GM12878 (cell line): ENCODE results near the gene M1AP. TPM values are rescaled to one million over a fixed set of nuclear protein-coding genes. Genes with fewer than 3 reads are reported as not detected.

ENCODE experiments used
- ATF3 ChIP-seq: IDR thresholded peaks from 2 replicates; pipeline ENCODE4 v1.6.1; 2011; ENCODE audit warnings: low read depth, mild to moderate bottlenecking, low read length, moderate library complexity, borderline replicate concordance; ENCODE audit errors: extremely low read depth
- CHD1 ChIP-seq: IDR thresholded peaks from 2 replicates; pipeline ENCODE4 v1.6.1; 2012; ENCODE audit warnings: low read depth, low read length, improper control_type of control experiment
- CHD2 ChIP-seq: IDR thresholded peaks from 2 replicates; pipeline ENCODE4 v1.6.1; 2011; ENCODE audit warnings: low read depth, low read length, improper control_type of control experiment, borderline replicate concordance
- CTCF ChIP-seq, 3 experiments: IDR thresholded peaks in 2 of 3; conservative IDR thresholded peaks in 1 of 3; 2 replicates each; pipeline ENCODE4 v1.5.1; 2011; ENCODE audit warnings: low read depth in 3 of 3, low read length in 3 of 3, mild to moderate bottlenecking in 3 of 3, control low read depth in 2 of 3, moderate library complexity in 2 of 3, inconsistent platforms in 1 of 3, mixed read lengths in 1 of 3; ENCODE audit not compliant: control insufficient read depth in 2 of 3, insufficient read depth in 1 of 3; ENCODE audit errors: extremely low read depth in 1 of 3
- FOS ChIP-seq: IDR thresholded peaks from 3 replicates; pipeline ENCODE4 v1.6.1; 2011; ENCODE audit warnings: borderline replicate concordance; ENCODE audit not compliant: insufficient read length; ENCODE audit errors: extremely low read depth
- GABPA ChIP-seq: IDR thresholded peaks from 2 replicates; pipeline ENCODE4 v1.6.1; 2014; ENCODE audit warnings: antibody characterized with exemption, low read depth, mild to moderate bottlenecking, inconsistent platforms
- IRF4 ChIP-seq: IDR thresholded peaks from 2 replicates; pipeline ENCODE4 v1.6.1; 2011; ENCODE audit warnings: low read depth, low read length
- JUNB ChIP-seq: IDR thresholded peaks from 2 replicates; pipeline ENCODE4 v1.6.1; 2016; ENCODE audit warnings: antibody characterized with exemption, mild to moderate bottlenecking
- JUND ChIP-seq: IDR thresholded peaks from 2 replicates; pipeline ENCODE4 v1.6.1; 2012; ENCODE audit warnings: low read depth, mild to moderate bottlenecking, low read length, improper control_type of control experiment, moderate library complexity
- MTA2 ChIP-seq: fragments of 450-650 bp; IDR thresholded peaks from 2 replicates; pipeline ENCODE4 v1.6.1; 2016; ENCODE audit warnings: low read depth, mild to moderate bottlenecking, moderate library complexity
- NR2C2 ChIP-seq: IDR thresholded peaks from 2 replicates; pipeline ENCODE4 v1.6.1; 2011; ENCODE audit warnings: borderline replicate concordance, low read depth; ENCODE audit not compliant: control insufficient read depth, insufficient read length
- POLR2AphosphoS5 ChIP-seq: IDR thresholded peaks from 2 replicates; pipeline ENCODE4 v1.6.1; 2011; ENCODE audit warnings: mild to moderate bottlenecking, low read length, inconsistent platforms
- RAD21 ChIP-seq: IDR thresholded peaks from 2 replicates; pipeline ENCODE4 v1.6.1; 2011; ENCODE audit warnings: mild to moderate bottlenecking, low read depth, low read length, moderate library complexity; ENCODE audit not compliant: insufficient read depth
- TCF7 ChIP-seq: IDR thresholded peaks from 2 replicates; pipeline ENCODE4 v1.6.1; 2014; ENCODE audit warnings: antibody characterized with exemption, borderline replicate concordance
- ZBTB4 ChIP-seq: fragments of 450-650 bp; formaldehyde crosslinking; IDR thresholded peaks from 2 replicates; pipeline ENCODE4 v1.4.0; 2022; ENCODE audit warnings: mild to moderate bottlenecking, moderate library complexity
- ZNF622 ChIP-seq: fragments of 450-650 bp; IDR thresholded peaks from 2 replicates; pipeline ENCODE4 v1.6.1; 2017; ENCODE audit warnings: mild to moderate bottlenecking, inconsistent platforms
- polyA plus RNA-seq, 11 experiments: library from polyadenylated mRNA; depleted of rRNA in 4 of 11; unstranded in 6 of 11; stranded (reverse) in 5 of 11; fragments of >200 nt; fragmentation: Nextera tagmentation in 4 of 11; fragmentation: Illumina TruSeq in 1 of 11; extraction: Ambion mirVana in 4 of 11; extraction: Trizol in 1 of 11; gene quantifications; 1 replicate in 1 of 11; 2 replicates in 10 of 11; pipeline versions ENCODE4 v1.2.1 to v1.2.3, GENCODE V29; 2011 to 2016; ENCODE audit warnings: inconsistent platforms in 2 of 11, missing spikeins in 2 of 11, low read depth in 1 of 11
- total RNA-seq, 4 experiments: library from RNA; depleted of rRNA in 3 of 4; stranded (reverse); fragments of >200 nt in 3 of 4; fragmentation: Illumina TruSeq in 1 of 4; extraction: Trizol in 1 of 4; gene quantifications; 2 replicates each; pipeline versions ENCODE4 v1.2.1 to v1.2.3, GENCODE V29; 2013 to 2021
- TF ChIP-seq, protein P1 (sequence below): fragments of 450-650 bp; IDR thresholded peaks from 2 replicates; pipeline ENCODE4 v1.6.1; 2017; ENCODE audit warnings: mild to moderate bottlenecking, moderate library complexity
- TF ChIP-seq, protein P2 (sequence below): fragments of 450-650 bp; IDR thresholded peaks from 2 replicates; pipeline ENCODE4 v1.6.1; 2017; ENCODE audit warnings: borderline replicate concordance

M1AP gene
- total and polyA plus RNA-seq, 10 of the 15 experiments (the other 5 are each of a cell fraction or from before 2014, with no cell fraction given): 0.04 to 0.32 (median 0.16) TPM; not detected in 4

GRCh38 chr2:74584088-74584645 lies 64.0 kb downstream of the M1AP start (continued):
- TF ChIP-seq, protein P1, sequence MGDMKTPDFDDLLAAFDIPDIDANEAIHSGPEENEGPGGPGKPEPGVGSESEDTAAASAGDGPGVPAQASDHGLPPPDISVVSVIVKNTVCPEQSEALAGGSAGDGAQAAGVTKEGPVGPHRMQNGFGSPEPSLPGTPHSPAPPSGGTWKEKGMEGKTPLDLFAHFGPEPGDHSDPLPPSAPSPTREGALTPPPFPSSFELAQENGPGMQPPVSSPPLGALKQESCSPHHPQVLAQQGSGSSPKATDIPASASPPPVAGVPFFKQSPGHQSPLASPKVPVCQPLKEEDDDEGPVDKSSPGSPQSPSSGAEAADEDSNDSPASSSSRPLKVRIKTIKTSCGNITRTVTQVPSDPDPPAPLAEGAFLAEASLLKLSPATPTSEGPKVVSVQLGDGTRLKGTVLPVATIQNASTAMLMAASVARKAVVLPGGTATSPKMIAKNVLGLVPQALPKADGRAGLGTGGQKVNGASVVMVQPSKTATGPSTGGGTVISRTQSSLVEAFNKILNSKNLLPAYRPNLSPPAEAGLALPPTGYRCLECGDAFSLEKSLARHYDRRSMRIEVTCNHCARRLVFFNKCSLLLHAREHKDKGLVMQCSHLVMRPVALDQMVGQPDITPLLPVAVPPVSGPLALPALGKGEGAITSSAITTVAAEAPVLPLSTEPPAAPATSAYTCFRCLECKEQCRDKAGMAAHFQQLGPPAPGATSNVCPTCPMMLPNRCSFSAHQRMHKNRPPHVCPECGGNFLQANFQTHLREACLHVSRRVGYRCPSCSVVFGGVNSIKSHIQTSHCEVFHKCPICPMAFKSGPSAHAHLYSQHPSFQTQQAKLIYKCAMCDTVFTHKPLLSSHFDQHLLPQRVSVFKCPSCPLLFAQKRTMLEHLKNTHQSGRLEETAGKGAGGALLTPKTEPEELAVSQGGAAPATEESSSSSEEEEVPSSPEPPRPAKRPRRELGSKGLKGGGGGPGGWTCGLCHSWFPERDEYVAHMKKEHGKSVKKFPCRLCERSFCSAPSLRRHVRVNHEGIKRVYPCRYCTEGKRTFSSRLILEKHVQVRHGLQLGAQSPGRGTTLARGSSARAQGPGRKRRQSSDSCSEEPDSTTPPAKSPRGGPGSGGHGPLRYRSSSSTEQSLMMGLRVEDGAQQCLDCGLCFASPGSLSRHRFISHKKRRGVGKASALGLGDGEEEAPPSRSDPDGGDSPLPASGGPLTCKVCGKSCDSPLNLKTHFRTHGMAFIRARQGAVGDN: no peak
- TF ChIP-seq MTA2 (peak; percentile 57), JUNB (peak; percentile 97), CHD1 (no peak), POLR2AphosphoS5 (no peak), ZBTB4 (CRISPR knock-in tag) (no peak), GABPA (no peak), IRF4 (peak; percentile 89), CTCF (IDR thresholded peaks at IDR 0.05 in 2 of 3, conservative IDR thresholded peaks at IDR 0.05 in 1 of 3; ENCODE audit: control insufficient read depth in 2 of 3, extremely low read depth in 1 of 3, insufficient read depth in 1 of 3, low read depth in 3 of 3, low read length in 3 of 3) (no peak), TCF7 (no peak), CHD2 (no peak), ZNF622 (no peak), JUND (peak; percentile 86), FOS (no peak), RAD21 (0 out of 2 replicates have a peak, but pooled peaks have one; percentile 18), NR2C2 (no peak), ATF3 (no peak)
- TF ChIP-seq, protein P2, sequence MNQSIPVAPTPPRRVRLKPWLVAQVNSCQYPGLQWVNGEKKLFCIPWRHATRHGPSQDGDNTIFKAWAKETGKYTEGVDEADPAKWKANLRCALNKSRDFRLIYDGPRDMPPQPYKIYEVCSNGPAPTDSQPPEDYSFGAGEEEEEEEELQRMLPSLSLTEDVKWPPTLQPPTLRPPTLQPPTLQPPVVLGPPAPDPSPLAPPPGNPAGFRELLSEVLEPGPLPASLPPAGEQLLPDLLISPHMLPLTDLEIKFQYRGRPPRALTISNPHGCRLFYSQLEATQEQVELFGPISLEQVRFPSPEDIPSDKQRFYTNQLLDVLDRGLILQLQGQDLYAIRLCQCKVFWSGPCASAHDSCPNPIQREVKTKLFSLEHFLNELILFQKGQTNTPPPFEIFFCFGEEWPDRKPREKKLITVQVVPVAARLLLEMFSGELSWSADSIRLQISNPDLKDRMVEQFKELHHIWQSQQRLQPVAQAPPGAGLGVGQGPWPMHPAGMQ: no peak
